Natural killer cell (primary cell): ENCODE data around the gene MTRF1L. TPM values are rescaled to one million over a fixed set of nuclear protein-coding genes. Genes with fewer than 3 reads are reported as not detected.
A peak's percentile ranks its signal among the peaks of the same experiment; 100 is the strongest.

Experiments used
- ATAC-seq, 3 donors: fragments of 150-1000 bp in 2 of 3; fragments of 200-7000 bp in 1 of 3; cut with Tn5 transposase; 1 replicate in 1 of 3; 2 replicates in 2 of 3; pipeline ENCODE4 v1.10.0; 2021; ENCODE audit warnings: mild to moderate bottlenecking in 2 of 3, moderate library complexity in 2 of 3
- DNase-seq, 2 donors: peaks; one replicate each; pipeline versions ENCODE4 v3.0.0 to v3.0.0-alpha.2; 2013 to 2021; ENCODE audit warnings: mixed read lengths in 1 of 2
- H3K27ac ChIP-seq: one replicate; pipeline ENCODE4 v1.5.1; 2013; ENCODE audit warnings: mild to moderate bottlenecking, low read length
- H3K27me3 ChIP-seq: one replicate; pipeline ENCODE4 v1.6.1; 2013; ENCODE audit warnings: low read length; ENCODE audit not compliant: control insufficient read depth, insufficient read depth
- H3K36me3 ChIP-seq: one replicate; pipeline ENCODE4 v1.6.1; 2013; ENCODE audit warnings: low read length; ENCODE audit not compliant: control insufficient read depth, insufficient read depth
- H3K4me1 ChIP-seq: one replicate; pipeline ENCODE4 v1.6.1; 2013; ENCODE audit warnings: low read length; ENCODE audit not compliant: control insufficient read depth, insufficient read depth
- H3K4me3 ChIP-seq: one replicate; pipeline ENCODE4 v1.5.1; 2013; ENCODE audit warnings: low read length
- H3K9me3 ChIP-seq: one replicate; pipeline ENCODE4 v1.6.1; 2013; ENCODE audit warnings: low read length; ENCODE audit not compliant: control insufficient read depth, insufficient read depth
- H3K27ac Mint-ChIP-seq, 2 donors: one replicate each; pipeline ENCODE4 v1.8.0; 2022; ENCODE audit warnings: mild to moderate bottlenecking in 2 of 2, mixed read lengths in 2 of 2, moderate library complexity in 1 of 2
- H3K27me3 Mint-ChIP-seq, 2 donors: one replicate each; pipeline ENCODE4 v1.8.0; 2022; ENCODE audit warnings: low read depth in 2 of 2, mixed read lengths in 2 of 2
- H3K36me3 Mint-ChIP-seq: one replicate; pipeline ENCODE4 v1.8.0; 2022; ENCODE audit warnings: mixed read lengths
- H3K4me1 Mint-ChIP-seq, 2 donors: one replicate each; pipeline ENCODE4 v1.8.0; 2022; ENCODE audit warnings: mixed read lengths in 2 of 2
- H3K4me3 Mint-ChIP-seq: one replicate; pipeline ENCODE4 v1.8.0; 2022; ENCODE audit warnings: mild to moderate bottlenecking, moderate library complexity, mixed read lengths
- H3K9me3 Mint-ChIP-seq, 2 donors: one replicate each; pipeline ENCODE4 v1.8.0; 2022; ENCODE audit warnings: mixed read lengths in 2 of 2
- CTCF ChIP-seq: fragments of 200-600 bp; IDR thresholded peaks from one replicate; pipeline ENCODE4 v1.8.0; 2022; ENCODE audit warnings: antibody characterized with exemption
- WGBS: methylation state at CpG from one replicate; pipeline ENCODE4 v1.1.7; 2013; ENCODE audit warnings: missing lambda C conversion rate; ENCODE audit not compliant: insufficient coverage; 5-methylcytosine and 5-hydroxymethylcytosine counted together
- intact Hi-C: fragments of 100-400 bp; cut with micrococcal nuclease; formaldehyde crosslinking; loops from one replicate; pipeline ENCODE4 v1.14.2; 2022
- total RNA-seq, 4 donors: library from RNA; stranded (reverse); fragments of 120-200 nt in 1 of 4; gene quantifications; one replicate each; pipeline versions ENCODE4 v1.2.3 to v1.2.4, GENCODE V29; 2013 to 2022

MTRF1L gene
- total RNA-seq, 3 donors from 2014 or later (not counting 1 experiment from before 2014, with no cell fraction given): 17.6 to 24.7 (median 21.6) TPM

- Mint-ChIP-seq H3K36me3 (peaks cover 6% of the 10 kb centered on the region), H3K4me3 (no peak overlapping the region), H3K4me1 (no peaks in the 10 kb centered on the region), H3K9me3 (no peaks in the 10 kb centered on the region), H3K27ac (no peak overlapping the region), H3K27me3 (peaks cover 0 to 7% of the 10 kb centered on the region in 2 donors)
- intact Hi-C loops: loop anchor here (5.0 kb wide), 1 partner anchor 478 kb away; no protein-coding TSS in a partner anchor
- no peaks in the 10 kb centered on the region for H3K27me3 ChIP-seq
- DNase-seq (no peak), ATAC-seq (no peak)
- no peaks in the 10 kb centered on the region for H3K9me3 ChIP-seq
- no peak overlapping the region for H3K4me3 ChIP-seq
- no peaks in the 10 kb centered on the region for H3K4me1 ChIP-seq
- 97% methylated on average over 7 of the region's 9 CpGs for WGBS
- H3K27ac ChIP-seq: no peak overlapping the region
- H3K36me3 ChIP-seq: no peaks in the 10 kb centered on the region
- no peak for TF ChIP-seq CTCF
Measured at GRCh38 chr6:153034139-153034538, 31.6 kb upstream of the MTRF1L start.

DNA sequence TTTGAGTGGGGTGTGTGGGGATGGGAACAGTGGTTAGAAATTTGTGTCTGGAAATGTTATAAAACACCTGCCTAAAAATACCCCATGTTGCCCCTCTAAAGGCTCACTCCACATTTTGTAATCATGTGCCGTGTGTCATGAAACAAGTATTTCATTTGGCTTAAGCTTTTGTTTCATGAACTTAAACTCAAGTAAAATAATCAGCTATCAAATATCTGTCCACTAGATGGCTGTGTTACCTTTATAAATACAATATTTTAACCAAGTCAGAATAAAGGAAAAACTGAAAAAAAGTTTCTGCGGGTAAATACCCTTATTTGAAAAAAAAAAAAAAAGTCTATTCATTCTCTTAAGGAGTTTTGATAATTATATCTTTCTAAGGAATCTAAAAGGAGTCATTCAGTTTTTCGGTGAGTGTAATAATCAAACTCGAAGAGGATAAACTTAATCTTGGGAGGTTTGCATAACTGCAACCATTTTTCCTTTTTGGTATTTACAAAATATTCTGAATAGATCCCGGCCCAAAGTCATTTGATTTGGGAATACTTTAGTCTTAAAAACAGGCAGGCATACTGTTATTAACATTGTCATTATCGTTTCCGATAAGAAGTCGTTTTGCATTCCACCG is 29.9 kb upstream of the MTRF1L start:
- Histone ChIP-seq H3K4me1 (no peaks in the 10 kb centered on the region), H3K4me3 (no peak overlapping the region), H3K9me3 (no peaks in the 10 kb centered on the region), H3K36me3 (no peaks in the 10 kb centered on the region), H3K27ac (no peak overlapping the region), H3K27me3 (no peaks in the 10 kb centered on the region)
- peak; percentile 24 for TF ChIP-seq CTCF
- H3K4me1 Mint-ChIP-seq: no peaks in the 10 kb centered on the region
- no peak overlapping the region for H3K4me3 Mint-ChIP-seq
- H3K9me3 Mint-ChIP-seq: no peaks in the 10 kb centered on the region
- DNase-seq (peak in 1 of 2 donors; percentile 20), ATAC-seq (no peak)
- no peaks in the 10 kb centered on the region for H3K36me3 Mint-ChIP-seq
- H3K27ac Mint-ChIP-seq: no peak overlapping the region
- peaks cover 0 to 10% of the 10 kb centered on the region in 2 donors for H3K27me3 Mint-ChIP-seq
- WGBS: 80% methylated on average over 4 of the region's 9 CpGs
- intact Hi-C loops: loop anchor here (1.0 to 5.0 kb wide), 2 partner anchors 280 to 480 kb away; no protein-coding TSS in a partner anchor

- H3K27ac ChIP-seq: no peak overlapping the region
- intact Hi-C loops: loop anchor here (5.0 kb wide), 1 partner anchor 481 kb away; no protein-coding TSS in a partner anchor
- no peaks in the 10 kb centered on the region for H3K4me1 ChIP-seq
- no peaks in the 10 kb centered on the region for H3K9me3 Mint-ChIP-seq
- no peaks in the 10 kb centered on the region for H3K4me1 Mint-ChIP-seq
- no peaks in the 10 kb centered on the region for H3K9me3 ChIP-seq
- no peaks in the 10 kb centered on the region for H3K36me3 ChIP-seq
- no peak overlapping the region for H3K27ac Mint-ChIP-seq
- no peak for TF ChIP-seq CTCF
- H3K4me3 ChIP-seq: no peak overlapping the region
- H3K4me3 Mint-ChIP-seq: no peak overlapping the region
- DNase-seq (no peak), ATAC-seq (no peak)
- no peaks in the 10 kb centered on the region for H3K36me3 Mint-ChIP-seq
- WGBS: 17% methylated on average over 1 of the region's 1 CpG
- H3K27me3 ChIP-seq: no peaks in the 10 kb centered on the region
- peaks cover 0 to 10% of the 10 kb centered on the region in 2 donors for H3K27me3 Mint-ChIP-seq
Measured at GRCh38 chr6:153031335-153031955, 28.9 kb upstream of the MTRF1L start.
